GM19395 (cell line): ENCODE data around the gene RAET1L.
A peak's percentile ranks its signal among the peaks of the same experiment; 100 is the strongest.
"Not testable (repeated sequence)": the region's sequence is repeated elsewhere in the genome, so short reads cannot be mapped to it uniquely, and the experiment has no call there.

Experiments
- ATAC-seq: cut with Tn5 transposase; IDR thresholded peaks from one replicate; pipeline ENCODE4 v1.9.1; 2021; ENCODE audit warnings: mild to moderate bottlenecking, moderate library complexity; ENCODE audit not compliant: unreplicated experiment

Gene RAET1L, protein sequence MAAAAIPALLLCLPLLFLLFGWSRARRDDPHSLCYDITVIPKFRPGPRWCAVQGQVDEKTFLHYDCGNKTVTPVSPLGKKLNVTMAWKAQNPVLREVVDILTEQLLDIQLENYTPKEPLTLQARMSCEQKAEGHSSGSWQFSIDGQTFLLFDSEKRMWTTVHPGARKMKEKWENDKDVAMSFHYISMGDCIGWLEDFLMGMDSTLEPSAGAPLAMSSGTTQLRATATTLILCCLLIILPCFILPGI

DNA sequence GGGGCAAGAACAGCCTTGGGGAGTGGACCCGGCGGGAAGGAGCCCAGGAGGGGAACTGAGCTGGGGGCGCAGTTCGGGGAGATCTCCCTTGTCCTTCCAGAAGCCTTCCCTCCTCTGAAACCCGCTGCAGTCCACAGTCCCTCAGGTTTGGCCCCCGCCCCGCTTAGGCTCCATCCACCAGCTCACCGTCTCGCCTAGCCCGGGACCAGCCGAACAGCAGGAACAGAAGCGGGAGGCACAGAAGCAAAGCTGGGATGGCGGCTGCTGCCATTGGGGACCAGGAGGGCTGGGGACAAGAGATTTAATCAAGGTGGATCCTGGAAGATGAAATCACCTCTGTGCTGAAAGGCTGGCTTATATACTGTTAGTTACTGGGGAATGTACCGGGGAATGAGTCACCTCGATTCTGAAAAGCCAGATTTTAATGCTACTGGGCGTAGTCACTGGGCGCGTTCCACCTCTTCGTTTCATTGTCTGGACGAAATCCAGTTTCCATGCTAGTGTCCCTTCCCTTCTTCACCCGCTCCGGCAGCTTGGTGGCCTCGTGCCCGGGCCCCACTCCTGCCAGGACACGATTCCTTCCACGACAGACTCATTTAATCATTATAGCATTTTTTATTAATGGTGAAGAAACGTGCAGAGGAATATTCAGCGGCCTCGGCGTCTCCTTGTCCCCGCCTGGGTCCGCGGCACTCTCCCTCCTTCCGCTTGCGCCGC, at the start of gene RAET1L:
TSS of gene RAET1L (minus strand) at position 332 of the 717 bp plus-strand sequence. CDS start at position 271, 61 bp downstream.
- no peak for ATAC-seq

DNA sequence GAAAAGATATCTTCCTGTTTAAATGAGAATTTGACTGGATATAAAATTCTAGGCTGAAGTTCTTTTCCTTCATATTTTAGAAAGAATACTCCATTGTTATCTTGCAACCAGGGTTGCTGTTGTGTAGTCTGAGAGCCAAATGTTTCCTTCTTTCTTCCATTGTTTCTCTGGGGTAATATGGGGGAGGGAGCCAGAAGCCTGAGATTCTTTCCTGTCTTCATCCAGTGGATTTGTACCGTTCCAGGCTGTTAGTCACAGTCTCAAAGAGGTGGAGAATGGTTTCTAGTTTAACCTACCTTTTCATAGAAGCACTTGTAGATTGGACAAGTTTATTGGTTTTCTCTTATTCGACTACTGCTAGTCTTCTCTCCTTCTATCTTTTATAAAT, 49.7 kb upstream of the RAET1L start:
- no peak for ATAC-seq

DNA sequence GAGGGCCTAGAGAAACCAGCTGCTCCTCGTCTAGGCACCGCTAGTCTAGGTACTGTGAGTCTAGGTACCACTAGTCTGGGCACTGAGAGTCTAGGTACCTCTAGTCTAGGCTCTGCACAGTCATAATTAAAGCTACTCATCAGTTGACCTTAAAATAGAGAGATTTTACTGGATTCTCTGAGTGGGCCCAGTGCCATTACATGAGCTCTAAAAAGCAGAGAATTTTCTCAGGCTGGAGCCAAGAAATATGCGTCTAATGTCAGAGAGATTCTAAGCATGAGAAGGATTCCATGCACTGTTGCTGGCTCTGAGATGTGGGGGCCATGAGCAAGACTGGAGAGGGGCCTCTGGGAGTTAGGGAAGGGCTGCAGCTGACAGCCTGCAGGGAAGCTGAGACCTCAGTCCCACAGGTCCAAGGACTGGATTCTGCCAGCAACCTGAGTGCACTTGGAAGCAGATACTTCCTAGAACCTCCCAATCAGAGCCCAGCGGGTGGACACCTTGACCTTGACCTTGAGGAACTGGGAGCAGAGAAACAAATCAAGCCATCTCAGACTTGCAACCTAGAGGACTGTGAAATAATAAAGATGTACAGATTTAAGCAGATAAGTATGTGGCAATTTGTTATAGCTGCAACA, 49.2 kb upstream of the RAET1L start:
- not testable (repeated sequence) for ATAC-seq

DNA sequence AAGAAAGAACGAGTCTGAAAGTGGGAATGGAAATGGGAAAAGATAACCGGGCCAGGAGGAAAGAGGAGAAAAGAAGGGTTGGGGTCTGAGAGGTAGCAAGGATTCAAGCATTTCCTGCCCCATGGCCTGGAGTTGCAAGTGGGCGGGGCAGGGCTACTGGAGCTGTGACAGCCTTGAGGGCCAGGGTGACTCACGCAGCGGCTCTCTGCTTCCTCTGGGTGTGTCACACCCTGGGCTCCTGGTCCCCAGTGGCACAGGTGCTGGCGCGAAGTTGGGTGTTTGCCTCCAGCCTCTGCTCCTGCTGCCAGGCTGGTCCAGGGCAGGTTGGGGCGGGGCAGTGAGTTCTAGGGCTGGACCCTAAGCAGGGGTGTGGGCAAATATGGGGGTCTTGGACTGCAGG, 46.9 kb upstream of the RAET1L start:
- ATAC-seq = no peak

DNA sequence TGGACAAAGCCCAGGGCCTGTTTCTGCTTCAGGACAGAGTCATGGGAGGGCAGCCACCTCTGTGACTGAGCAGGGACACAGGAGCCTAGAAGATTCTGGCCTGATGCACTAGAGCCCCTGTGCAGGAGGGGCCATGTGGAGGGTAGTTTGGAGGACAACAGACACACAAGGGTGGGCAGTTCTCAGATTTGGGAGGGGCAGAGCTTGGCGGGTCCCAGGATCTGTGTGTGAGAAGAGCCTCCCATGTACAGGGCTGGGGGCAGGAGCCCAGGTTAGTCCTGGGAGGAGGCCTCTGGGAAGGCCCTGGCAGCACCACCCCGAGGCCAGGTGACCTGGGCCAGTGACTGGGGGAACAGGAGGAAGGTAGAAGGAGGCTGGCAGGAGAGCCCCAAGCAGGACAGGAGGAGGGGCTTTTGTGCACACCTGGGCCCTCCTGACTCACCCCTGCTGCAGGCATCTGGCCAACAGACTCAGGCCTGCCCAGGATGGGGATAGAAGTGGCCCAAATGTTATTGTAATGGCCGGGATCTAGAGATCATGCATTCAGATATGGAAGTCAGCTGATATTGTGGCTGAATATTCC, 45.0 kb upstream of the RAET1L start:
- no peak for ATAC-seq

DNA sequence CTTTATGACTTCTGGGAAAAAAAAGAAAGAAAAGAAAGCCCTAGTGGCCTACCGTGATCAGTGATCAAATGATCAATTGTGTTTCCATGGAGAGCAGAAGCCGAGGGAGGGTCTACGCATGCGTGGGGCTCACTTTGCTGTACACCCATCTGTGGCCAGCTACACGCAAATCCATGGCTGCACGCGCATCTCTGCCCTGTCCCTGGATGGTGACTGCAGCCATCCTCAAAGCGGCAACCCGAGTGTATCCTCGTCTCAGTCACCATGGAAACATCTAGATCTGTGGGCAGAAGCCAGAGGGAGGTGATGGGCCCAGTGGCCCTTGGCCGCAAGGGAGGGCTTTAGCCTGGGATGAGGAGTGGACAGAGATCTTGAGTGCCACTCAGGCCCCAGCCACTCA, 44.4 kb upstream of the RAET1L start:
- no peak for ATAC-seq

DNA sequence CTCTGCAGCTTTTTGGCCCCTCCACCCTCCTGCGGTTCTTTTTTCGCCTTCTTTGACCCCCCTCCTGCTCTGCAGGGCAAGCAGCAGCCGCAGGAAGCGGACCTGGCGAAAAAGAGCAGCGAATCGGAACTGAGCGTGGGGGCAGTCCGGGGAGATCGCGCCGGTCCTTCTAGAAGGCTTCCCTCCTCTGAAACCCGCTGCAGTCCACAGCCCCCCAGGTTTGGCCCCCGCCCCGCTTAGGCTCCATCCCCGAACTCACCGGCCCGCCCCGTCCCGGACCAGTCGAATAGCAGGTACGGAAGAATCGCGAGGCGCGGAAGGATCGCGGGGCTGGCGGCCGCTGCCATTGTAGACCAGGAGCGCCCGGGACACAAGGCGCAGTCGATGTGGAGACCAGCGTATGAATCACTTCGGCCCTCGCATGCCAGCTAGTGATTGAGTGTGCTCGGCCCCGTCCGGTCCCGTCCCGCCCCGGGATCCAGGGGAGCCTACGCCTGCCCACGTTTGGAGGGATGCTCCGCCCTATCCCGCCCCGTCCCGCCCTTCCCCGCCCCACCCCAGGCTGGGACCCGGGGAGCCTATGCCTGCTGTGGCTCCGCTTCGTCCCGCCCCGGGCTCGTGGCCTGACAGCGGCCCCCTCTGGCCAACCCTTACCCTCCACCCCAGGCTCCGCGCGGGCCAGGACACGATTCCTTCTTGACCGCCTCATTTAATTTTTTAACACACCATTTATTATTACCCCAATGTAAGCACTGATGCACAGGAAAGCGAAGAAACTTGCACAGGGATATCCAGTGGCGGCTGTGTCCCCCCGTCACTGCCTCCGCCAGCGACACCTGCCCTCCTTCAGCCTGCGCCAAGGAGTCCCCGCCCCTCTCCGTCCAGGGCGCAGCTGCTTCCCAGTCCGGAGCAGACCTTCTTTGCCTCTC, 43.7 kb upstream of the RAET1L start, which contains the start of gene ULBP3:
TSS of gene ULBP3 (minus strand) at position 402 of the 929 bp plus-strand sequence. CDS start at position 347, 55 bp downstream.
- peak; percentile 69 for ATAC-seq

DNA sequence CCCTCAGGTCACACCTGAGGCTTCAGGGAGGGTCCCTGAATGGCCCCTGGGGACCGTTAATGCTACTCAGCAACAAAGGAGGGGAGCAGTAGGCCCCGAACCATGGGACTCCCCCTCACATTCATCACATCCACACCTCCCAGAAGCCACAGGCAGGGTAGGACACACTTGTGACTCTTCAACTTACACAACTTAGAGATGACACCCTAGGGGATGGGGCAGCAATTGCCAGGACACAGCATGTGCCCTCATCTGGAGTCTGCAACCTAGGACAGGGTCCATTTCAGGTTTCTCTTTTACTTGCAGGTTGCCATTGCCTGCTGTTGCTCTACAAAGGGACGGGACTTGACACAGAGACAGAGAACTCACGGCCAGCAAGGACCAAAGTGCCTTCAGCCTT, 42.8 kb upstream of the RAET1L start:
- no peak for ATAC-seq

DNA sequence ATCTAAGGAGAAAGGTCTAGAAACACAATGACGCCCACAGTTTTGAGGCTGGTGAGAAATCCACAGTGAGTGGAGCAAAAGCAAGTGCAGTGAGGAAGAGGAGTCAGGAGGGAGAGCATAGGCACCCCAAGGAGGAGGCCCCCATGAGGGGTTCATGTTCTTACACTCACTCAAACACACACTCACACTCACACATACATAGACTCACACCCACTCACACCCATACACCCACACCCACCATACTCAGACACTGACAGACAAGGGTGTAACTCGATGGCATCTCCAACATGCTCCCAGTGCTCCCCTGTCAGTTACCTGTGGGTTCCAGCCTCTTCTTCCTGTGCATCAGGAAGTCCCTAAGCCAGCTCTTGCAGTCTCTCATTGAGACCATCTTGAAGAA, 39.8 kb upstream of the RAET1L start:
- no peak for ATAC-seq

DNA sequence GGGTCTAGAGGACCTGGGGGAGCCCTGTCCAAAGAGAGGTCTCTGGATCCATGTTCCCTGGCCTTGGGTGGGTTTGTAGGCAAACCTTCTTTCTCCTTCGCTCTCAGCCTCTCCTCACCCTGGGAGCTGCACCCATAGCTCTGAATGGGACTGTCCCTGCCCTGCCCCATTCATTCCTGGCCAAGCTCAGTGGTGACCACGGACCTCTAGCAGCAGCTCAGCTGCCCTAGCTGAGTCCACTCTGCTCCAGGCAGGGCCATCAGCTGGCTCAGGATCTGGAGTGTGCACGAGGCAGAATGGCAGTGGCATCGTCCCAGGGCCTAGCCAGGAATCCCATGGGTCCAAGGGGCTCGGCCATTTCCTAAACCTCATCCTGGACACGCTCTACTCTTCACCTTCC, 38.3 kb upstream of the RAET1L start:
- ATAC-seq = no peak

DNA sequence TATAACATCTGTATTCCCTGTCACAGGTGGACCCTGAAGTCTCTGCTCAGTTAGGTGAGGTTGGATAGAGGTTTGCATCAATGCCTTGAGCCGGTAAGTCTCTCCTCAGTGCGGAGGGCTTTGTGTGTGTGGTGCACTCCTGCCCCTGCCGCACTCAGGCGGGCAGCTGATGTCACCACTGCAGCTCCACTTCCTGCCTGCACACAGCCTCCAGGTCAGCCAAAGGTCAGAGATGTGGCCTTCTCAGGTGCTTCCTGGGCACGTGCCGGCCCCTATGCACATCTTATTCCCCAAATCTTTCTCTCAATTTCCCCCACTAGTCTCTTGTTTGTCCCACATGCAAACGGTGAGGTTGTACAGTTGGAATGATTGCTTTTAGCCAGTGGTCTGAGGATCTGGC, 34.6 kb upstream of the RAET1L start:
- peak; percentile 65 for ATAC-seq

DNA sequence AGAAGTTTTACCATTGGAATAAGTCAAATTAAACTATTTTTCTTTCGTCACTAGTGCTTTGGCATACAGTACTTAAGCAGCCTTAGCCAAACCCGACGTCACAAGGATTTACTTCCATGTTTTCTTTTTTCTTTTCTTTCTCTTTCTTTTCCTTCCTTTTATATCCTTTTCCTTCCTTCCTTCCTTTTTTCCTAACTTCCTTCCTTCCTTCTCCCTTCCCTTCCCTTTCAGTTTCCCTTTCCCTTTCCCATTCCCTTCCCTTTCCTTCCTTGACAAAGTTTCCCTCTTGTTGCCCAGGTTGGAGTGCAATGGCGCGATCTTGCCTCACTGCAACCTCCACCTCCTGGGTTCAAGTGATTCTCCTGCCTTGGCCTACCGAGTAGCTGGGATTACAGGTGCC, 33.7 kb upstream of the RAET1L start:
- no peak for ATAC-seq

DNA sequence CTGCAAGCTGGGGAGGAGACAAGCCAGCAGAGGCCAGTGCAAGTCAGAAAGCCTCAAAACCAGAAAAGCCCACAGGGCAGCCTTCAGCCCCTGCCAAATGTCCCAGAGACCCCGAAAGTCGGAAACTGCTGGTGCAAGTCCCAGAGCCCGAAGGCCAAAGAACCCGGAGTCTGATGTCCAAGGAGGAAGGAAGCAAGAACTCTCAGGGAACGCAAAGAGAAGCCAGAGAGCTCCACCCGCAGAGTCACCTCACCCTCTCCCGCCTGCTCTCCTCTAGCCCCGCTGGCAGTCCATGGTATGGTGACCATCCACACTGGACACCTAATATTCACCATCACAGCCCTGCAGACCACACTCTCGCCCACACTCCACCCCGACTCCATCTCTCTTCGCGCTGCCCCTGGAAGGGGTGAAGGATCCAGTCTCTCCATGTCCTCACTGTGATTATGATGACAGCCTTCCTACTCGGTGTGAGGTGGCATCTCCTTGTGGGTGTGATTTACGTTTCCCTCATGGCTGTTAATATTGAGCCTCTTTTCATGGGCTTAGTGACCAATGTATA, 33.0 kb upstream of the RAET1L start:
- no peak for ATAC-seq

DNA sequence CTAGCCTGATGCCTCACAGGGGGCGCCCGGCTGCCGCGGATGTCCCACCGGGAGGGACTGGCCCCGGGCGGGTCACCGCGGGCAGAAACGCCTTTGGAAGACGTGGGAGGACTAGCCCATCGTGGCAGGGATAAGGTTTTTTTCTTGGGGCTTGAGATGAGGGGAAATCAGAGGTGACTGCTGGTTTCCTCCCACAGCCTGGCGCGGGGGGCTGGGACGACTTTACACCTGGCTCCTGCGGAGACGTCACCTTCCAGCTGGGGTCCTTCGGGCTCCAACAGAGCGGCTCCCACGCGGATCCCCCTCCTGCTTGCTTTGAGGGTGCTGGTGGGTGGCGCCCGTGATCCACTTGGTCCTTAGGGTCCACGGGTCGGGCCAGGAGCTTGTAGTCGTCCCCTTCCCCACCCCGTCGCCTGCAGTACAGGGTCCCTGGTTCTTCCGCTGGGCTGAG, 32.2 kb upstream of the RAET1L start:
- ATAC-seq = no peak

DNA sequence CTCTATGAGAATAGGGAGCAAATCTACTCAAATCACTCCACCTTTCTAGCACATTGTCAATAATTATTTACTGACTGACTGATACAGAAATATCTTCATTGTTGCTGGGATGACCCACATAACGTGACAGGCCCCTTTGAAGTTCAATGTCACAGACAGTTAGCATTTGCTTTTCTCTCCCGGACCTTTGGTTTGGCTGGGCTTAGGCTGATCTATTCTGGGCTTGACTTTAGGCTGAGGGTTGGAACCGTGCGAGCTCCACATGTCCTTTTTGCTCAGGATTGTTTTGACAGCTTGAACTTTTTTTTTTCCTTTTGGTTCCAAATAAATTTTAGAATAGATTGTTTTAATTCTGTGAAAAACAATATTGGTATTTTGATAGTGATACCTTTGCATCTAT, 31.6 kb upstream of the RAET1L start:
- ATAC-seq = no peak

DNA sequence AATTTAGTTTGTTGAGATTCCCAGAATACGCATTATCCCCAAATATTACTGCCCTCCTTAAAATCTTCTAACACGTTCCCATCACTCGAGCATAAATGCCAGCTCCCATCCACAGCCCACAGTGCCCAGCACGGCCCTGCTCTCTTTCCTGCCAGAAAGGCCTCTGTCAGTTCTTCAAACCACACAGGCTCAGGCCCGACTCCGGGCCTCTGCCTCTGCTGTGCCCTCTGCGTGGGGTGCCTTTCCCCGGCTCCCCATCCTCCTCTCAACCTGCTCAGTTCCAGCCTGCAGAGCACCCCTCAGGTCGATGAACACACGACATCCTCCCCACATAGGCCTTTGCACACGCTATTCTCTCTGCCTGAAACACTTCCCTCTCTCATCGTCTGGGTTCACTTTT, 30.8 kb upstream of the RAET1L start:
- no peak for ATAC-seq

DNA sequence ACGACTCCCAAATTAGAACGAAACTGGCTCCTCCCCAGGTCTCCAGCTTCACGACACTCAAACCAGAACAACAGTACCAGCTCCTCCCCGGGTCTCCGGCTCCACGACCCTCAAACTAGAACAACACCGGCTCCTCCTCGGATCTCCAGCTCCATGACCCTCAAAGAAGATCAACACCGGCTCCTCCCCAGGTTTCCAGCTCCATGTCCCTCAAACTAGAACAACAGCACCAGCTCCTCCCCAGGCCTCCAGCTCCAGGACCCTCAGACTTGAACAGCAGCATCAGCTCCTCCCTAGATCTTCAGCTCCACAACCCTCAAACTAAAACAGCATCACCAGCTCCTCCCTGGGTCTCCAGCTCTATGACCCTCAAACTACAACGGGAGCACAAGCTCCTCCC, 29.8 kb upstream of the RAET1L start:
- ATAC-seq = no peak

DNA sequence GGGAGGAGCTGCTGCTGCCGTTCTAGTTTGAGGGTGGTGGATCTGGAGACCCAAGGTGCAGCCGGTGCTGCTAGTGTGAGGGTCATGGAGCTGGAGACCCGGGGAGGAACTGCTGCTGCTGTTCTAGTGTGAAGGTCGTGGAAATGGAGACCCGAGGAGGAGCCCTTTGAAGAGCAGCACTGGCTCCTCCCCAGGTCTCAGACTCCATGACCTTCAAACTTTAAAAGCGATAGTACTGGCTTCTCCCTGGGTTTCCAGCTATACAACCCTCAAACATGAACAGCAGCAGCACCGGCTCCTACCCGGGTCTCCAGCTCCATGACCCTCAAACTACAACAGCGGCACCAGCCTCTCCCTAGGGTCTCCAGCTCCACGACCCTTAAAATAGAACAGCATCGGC, 28.1 kb upstream of the RAET1L start:
- no peak for ATAC-seq

DNA sequence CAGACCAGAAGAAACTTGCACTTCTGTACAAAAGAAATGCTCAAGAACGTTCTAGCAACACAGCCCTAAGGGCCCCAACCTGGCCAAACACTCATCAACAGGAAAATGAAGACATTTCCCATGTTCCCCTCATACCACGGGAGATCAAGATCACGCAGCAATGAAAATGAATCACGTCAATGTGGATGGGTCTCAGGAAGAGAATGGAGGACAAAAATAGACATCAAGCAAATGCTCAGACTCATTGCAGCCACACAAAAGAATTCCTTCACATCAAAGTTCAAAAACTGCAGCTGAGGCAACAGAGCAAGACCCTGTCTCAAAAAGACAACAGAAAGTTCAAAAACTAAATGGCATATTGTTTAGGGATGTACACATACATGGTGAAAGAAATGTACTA, 25.5 kb upstream of the RAET1L start:
- ATAC-seq = no peak

DNA sequence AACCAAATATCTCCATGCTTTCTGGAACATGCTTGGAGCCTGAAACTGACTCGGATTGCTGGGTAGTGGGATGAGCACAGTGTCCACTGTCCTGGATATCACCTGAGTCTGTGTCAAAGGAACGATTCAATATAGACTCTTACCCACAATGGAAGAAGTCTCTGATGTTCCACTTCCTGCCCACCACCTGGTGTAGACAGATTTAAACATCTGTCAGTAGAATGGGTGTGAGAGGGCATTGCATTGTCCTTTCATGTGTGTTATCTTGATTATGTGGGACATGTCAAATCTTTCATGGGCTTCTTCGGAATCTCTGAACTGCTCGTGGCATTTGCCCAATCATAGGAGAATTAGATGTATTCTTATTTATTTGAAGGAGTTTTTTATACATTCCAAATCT, 22.8 kb upstream of the RAET1L start:
- ATAC-seq = no peak
